HG03342 (cell line): ENCODE data around the gene CEP76.
"Not testable (repeated sequence)": the region's sequence is repeated elsewhere in the genome, so short reads cannot be mapped to it uniquely, and the experiment has no call there.

Experiments used
- ATAC-seq: cut with Tn5 transposase; IDR thresholded peaks from one replicate; pipeline ENCODE4 v1.9.1; 2021; ENCODE audit warnings: mild to moderate bottlenecking, moderate library complexity; ENCODE audit not compliant: unreplicated experiment

CEP76 gene

DNA sequence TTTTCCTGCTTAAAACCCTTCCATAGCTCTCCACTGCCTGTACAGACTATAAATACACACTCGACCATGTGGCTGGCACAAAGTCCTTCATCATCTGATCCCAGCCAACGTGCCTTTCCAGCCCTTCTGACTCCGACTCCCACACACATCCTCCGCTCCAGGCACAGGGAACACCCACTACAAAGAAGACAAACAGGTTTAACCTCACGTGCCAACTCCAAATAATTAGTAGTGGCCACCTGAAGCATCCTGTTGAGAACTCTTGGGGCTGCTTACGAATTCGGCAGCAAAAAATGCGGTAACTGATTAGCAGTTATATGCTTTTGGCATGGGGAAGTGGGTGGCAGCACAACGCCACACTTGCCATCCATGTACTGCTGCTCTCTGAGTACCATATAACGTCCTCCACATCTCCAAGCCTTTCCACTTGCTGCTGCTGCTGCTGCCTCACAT lies 56.7 kb downstream of the CEP76 start:
- ATAC-seq = no peak

- no peak for ATAC-seq
Observed at GRCh38 chr18:12645254-12645653, 57.3 kb downstream of the CEP76 start.

GRCh38 chr18:12643756-12644155 lies 58.8 kb downstream of the CEP76 start:
- not testable (repeated sequence) for ATAC-seq

DNA sequence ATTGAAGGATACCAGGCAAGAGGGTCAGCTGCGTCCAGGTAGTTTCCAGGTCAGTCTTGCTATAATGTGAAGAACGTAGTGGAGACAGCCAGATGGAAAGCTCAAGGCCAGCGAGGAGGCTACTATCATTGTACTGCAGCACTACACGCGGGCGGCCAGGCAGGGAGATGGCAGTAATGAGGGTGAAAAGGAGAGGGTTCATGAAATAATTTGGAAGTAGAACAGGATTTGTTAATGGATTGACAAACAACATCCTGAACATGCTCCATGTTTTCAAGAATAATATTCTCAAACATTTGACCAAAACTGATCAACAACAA lies 61.7 kb downstream of the CEP76 start:
- no peak for ATAC-seq

GRCh38 chr18:12639990-12640880 lies 62.3 kb downstream of the CEP76 start:
- ATAC-seq = no peak

DNA sequence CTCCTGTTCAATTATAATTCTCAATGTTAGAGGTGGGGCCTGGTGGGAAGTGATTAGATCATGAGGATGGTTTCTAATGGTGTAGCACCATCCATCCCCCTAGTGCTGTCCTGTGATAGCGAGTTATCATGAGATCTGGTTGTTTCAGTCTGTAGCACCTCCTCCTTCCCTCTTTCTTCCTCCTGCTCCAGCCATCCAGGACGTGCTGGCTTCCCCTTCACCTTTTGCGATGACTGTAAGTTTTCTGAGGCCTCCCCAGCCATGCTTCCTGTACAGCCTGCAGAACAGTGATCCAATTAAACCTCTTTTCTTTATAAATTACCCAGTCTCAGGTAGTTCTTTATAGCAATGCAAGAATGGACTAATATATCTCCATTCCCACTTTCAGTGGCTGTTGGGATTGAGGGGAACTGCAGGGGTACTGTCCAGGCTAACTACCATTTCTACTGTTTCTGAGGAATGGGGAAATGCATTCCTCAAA lies 63.8 kb downstream of the CEP76 start:
- no peak for ATAC-seq

- no peak for ATAC-seq
Observed at GRCh38 chr18:12637901-12638643, 64.5 kb downstream of the CEP76 start.

- ATAC-seq = no peak
Observed at GRCh38 chr18:12637393-12637792, 65.1 kb downstream of the CEP76 start.

GRCh38 chr18:12631831-12632477 lies 70.6 kb downstream of the CEP76 start:
- no peak for ATAC-seq

DNA sequence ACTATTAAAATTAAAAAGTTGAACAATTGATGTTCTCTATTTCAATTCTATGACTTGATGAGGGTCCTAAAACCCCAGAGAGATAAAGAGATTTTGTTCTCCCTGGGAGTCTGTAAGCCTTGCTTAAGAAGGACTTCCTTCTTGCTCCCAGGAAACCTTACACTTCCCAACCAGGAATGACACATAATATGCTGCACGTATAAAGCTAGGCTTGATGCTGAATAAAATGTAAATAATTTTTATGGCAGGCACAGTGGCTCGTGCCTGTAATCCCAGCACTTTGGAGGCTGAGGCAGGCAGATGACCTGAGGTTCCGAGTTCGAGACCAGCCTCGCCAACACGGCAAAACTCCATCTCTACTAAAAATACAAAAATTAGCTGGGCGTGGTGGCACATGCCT lies 72.4 kb downstream of the CEP76 start:
- no peak for ATAC-seq

- no peak for ATAC-seq
Observed at GRCh38 chr18:12628706-12629702, 73.5 kb downstream of the CEP76 start.

DNA sequence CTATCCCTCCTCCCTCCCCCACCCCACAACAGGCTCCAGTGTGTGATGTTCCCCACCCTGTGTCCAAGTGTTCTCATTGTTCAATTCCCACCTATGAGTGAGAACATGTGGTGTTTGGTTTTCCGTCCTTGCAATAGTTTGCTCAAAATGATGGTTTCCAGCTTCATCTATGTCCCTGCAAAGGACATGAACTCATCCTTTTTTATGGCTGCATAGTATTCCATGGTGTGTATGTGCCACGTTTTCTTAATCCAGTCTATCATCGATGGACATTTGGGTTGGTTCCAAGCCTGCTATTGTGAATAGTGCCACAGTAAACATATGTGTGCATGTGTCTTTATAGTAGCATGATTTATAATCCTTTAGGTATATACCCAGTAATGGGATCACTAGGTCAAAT lies 75.3 kb downstream of the CEP76 start:
- not testable (repeated sequence) for ATAC-seq

DNA sequence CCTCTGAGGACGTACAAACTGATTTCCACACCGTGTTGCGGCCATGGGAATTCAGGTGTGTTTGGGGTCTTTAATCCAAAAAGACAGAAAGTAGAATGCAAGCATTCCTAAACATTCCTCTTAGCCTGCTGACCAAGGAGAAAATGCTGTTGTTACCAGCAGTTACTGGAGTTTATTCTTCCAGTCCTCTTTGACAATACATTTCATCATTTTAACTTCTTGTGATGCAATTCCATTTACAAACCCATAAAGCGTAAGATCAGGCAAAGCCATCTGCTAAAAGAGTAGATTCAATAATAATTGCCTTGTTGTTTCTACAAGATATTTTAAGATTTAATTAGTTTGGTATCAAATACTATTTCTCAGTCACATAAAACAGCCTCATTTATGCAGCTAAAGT lies 77.3 kb downstream of the CEP76 start:
- ATAC-seq = no peak
